HK-2 (cell line): ENCODE results near the gene ADNP2.
A peak's percentile ranks its signal among the peaks of the same experiment; 100 is the strongest.

ENCODE experiments used
- DNase-seq: peaks from one replicate; pipeline ENCODE4 v3.0.0-alpha.2; 2018; ENCODE audit not compliant: unreplicated experiment

The ADNP2 gene

GRCh38 chr18:80108739-80109675 is at the start of gene ADNP2:
Gene ADNP2, plus strand, starts transcription at chr18:80109262. Its CDS starts 8,281 bp downstream, at chr18:80117543.
- peak; percentile 82 for DNase-seq

GRCh38 chr18:80059945-80060344 is 49.1 kb upstream of the ADNP2 start:
- DNase-seq, result no peak

GRCh38 chr18:80065705-80066104 is 43.4 kb upstream of the ADNP2 start:
- no peak for DNase-seq

GRCh38 chr18:80067321-80067720 is 41.7 kb upstream of the ADNP2 start:
- DNase-seq, result no peak

GRCh38 chr18:80067897-80068296 is 41.2 kb upstream of the ADNP2 start:
- no peak for DNase-seq

GRCh38 chr18:80068571-80069272 is 40.3 kb upstream of the ADNP2 start:
- DNase-seq, result no peak

GRCh38 chr18:80070825-80071224 is 38.2 kb upstream of the ADNP2 start:
- no peak for DNase-seq

- no peak for DNase-seq
Measured at GRCh38 chr18:80074183-80074582, 34.9 kb upstream of the ADNP2 start.

- DNase-seq, result no peak
Measured at GRCh38 chr18:80074697-80075096, 34.4 kb upstream of the ADNP2 start.

GRCh38 chr18:80075940-80076339 is 33.1 kb upstream of the ADNP2 start:
- no peak for DNase-seq

GRCh38 chr18:80076379-80076778 is 32.7 kb upstream of the ADNP2 start:
- no peak for DNase-seq

GRCh38 chr18:80077873-80078272 is 31.2 kb upstream of the ADNP2 start:
- no peak for DNase-seq

GRCh38 chr18:80086281-80086680 is 22.8 kb upstream of the ADNP2 start:
- no peak for DNase-seq

- no peak for DNase-seq
Measured at GRCh38 chr18:80088036-80088435, 21.0 kb upstream of the ADNP2 start.

- DNase-seq, result no peak
Measured at GRCh38 chr18:80088823-80089222, 20.2 kb upstream of the ADNP2 start.

GRCh38 chr18:80095414-80095813 is 13.6 kb upstream of the ADNP2 start:
- no peak for DNase-seq

GRCh38 chr18:80096032-80096565 is 13.0 kb upstream of the ADNP2 start:
- DNase-seq, result no peak

GRCh38 chr18:80097201-80097600 is 11.9 kb upstream of the ADNP2 start:
- no peak for DNase-seq

- no peak for DNase-seq
Measured at GRCh38 chr18:80103231-80103630, 5.8 kb upstream of the ADNP2 start.

- no peak for DNase-seq
Measured at GRCh38 chr18:80104364-80104779, 4.7 kb upstream of the ADNP2 start.

- no peak for DNase-seq
Measured at GRCh38 chr18:80105369-80106167, 3.5 kb upstream of the ADNP2 start.
